ENCODE data around the gene CATSPER4.

CATSPER4 gene

DNA sequence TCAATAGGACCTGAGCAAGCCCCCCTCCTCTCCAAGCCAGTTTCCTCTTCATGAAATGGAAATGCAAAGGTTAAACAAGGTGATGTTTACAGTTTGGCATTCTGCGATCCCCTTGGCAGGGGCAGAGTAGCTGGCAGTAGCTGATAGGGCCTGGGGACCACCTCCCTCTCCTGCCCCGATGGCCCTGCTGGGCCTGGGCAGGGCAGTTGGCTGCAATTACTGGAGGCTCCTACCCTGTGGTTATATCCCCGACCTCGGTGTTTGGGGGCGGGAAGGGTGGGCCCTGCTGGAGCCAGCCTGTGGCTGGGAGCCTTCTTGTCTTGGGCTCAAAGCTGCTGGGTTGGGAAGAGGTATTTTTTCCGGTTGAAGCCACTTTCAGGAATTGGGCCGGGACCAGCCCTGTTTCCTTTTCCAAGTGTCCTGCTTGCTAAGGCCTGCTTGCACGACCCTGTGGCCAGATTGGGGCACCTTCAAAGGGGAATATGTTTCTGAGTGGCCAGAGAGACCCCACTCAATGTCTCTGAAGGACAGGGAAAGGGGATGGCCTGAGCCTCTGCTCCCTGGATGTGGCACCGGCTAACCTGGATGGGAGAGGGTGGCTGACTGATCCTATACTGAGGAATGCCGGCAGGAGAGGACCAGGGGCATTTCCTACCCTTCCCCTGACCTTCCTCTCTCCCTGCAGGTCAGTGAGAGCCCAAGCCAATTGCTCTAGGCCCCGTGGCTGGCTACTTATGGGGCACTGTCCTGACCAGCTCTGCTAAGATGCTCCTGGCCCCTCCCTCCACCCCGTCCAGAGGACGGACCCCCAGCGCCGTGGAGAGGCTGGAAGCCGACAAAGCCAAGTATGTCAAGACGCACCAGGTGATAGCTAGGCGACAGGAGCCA, 29.6 kb upstream of the CATSPER4 start:
- no peaks in the 10 kb centered on the region for H3K36me3 Mint-ChIP-seq (ENCODE audit: low read depth)
- no peak overlapping the region for H3K27ac Mint-ChIP-seq
- peaks cover 88% of the 10 kb centered on the region for H3K27me3 Mint-ChIP-seq
- intact Hi-C loops (cut with micrococcal nuclease), result loop anchor here (5.0 kb wide), 2 partner anchors 53 to 123 kb away; no protein-coding TSS in a partner anchor
- H3K9me3 Mint-ChIP-seq, result no peaks in the 10 kb centered on the region
- peak overlapping the region; percentile 62 for H3K4me3 Mint-ChIP-seq
- H3K4me1 Mint-ChIP-seq (ENCODE audit: low read depth), result peaks cover 35% of the 10 kb centered on the region

GRCh38 chr1:26161415-26162219, 28.8 kb upstream of the CATSPER4 start:
- intact Hi-C loops (cut with micrococcal nuclease), result loop anchor here (5.0 kb wide), 2 partner anchors 54 to 124 kb away; no protein-coding TSS in a partner anchor
- peaks cover 31% of the 10 kb centered on the region for H3K4me1 Mint-ChIP-seq (ENCODE audit: low read depth)
- no peak overlapping the region for H3K27ac Mint-ChIP-seq
- no peaks in the 10 kb centered on the region for H3K9me3 Mint-ChIP-seq
- H3K4me3 Mint-ChIP-seq, result peak overlapping the region; percentile 73
- no peaks in the 10 kb centered on the region for H3K36me3 Mint-ChIP-seq (ENCODE audit: low read depth)
- H3K27me3 Mint-ChIP-seq, result peaks cover 83% of the 10 kb centered on the region

DNA sequence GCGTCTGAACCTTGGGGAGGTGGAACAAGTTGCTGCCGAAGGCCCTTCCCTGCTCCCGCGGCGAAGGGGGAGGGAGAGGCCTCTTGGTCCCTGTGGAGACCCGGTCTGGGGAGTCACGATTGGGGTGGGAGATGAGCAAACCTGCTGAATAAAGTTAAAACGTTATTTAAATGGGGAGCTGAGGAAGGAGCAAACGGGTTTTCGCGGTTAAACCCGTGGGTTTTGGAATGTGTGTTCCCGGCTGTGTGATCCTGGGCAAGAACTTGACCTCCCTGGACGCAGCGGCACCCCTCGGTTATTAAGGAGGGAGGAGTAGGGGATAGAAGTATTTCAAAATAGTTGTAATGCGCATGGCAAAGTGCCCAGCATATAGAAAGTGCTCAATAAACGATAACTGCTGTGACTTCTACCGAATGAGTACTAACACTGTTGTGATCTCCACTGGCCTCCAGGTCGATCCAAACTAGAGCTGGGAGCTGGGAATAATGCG, 28.1 kb upstream of the CATSPER4 start:
- Mint-ChIP-seq H3K27me3 (peaks cover 82% of the 10 kb centered on the region), H3K4me3 (peak overlapping the region; percentile 73), H3K27ac (no peak overlapping the region), H3K36me3 (ENCODE audit: low read depth) (no peaks in the 10 kb centered on the region), H3K9me3 (no peaks in the 10 kb centered on the region), H3K4me1 (ENCODE audit: low read depth) (peaks cover 28% of the 10 kb centered on the region)
- intact Hi-C loops (cut with micrococcal nuclease), result loop anchor here (5.0 kb wide), 2 partner anchors 55 to 125 kb away; no protein-coding TSS in a partner anchor

DNA sequence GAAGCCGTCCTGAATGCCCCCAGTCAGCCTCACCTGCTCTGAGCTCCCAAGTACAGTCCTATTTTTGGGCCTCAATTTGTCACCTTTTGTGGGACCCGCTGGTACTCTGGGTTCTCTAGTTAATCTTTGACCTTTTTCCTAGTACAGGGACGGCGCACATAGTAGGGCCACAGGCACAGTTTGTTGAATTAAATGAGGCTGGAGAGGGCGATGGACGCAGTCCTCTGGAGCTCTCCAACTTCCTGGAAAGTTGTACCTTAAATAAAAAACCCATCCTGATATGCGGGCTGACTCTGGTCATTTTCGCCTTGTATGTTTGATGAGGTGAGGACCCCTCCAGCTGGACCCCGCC, 26.7 kb upstream of the CATSPER4 start:
- peaks cover 71% of the 10 kb centered on the region for H3K27me3 Mint-ChIP-seq
- H3K36me3 Mint-ChIP-seq (ENCODE audit: low read depth), result no peaks in the 10 kb centered on the region
- H3K9me3 Mint-ChIP-seq, result no peaks in the 10 kb centered on the region
- peaks cover 28% of the 10 kb centered on the region for H3K4me1 Mint-ChIP-seq (ENCODE audit: low read depth)
- peak overlapping the region; percentile 68 for H3K4me3 Mint-ChIP-seq
- intact Hi-C loops (cut with micrococcal nuclease), result loop anchor here (5.0 kb wide), 2 partner anchors 56 to 126 kb away; no protein-coding TSS in a partner anchor
- no peak overlapping the region for H3K27ac Mint-ChIP-seq

GRCh38 chr1:26164036-26164860, 26.2 kb upstream of the CATSPER4 start:
- Mint-ChIP-seq H3K27me3 (peaks cover 66% of the 10 kb centered on the region), H3K4me1 (ENCODE audit: low read depth) (peaks cover 28% of the 10 kb centered on the region), H3K4me3 (peak overlapping the region; percentile 68), H3K27ac (peak overlapping the region; percentile 42), H3K36me3 (ENCODE audit: low read depth) (no peaks in the 10 kb centered on the region), H3K9me3 (no peaks in the 10 kb centered on the region)
- intact Hi-C loops (cut with micrococcal nuclease), result loop anchor here (5.0 kb wide), 2 partner anchors 57 to 127 kb away; no protein-coding TSS in a partner anchor

DNA sequence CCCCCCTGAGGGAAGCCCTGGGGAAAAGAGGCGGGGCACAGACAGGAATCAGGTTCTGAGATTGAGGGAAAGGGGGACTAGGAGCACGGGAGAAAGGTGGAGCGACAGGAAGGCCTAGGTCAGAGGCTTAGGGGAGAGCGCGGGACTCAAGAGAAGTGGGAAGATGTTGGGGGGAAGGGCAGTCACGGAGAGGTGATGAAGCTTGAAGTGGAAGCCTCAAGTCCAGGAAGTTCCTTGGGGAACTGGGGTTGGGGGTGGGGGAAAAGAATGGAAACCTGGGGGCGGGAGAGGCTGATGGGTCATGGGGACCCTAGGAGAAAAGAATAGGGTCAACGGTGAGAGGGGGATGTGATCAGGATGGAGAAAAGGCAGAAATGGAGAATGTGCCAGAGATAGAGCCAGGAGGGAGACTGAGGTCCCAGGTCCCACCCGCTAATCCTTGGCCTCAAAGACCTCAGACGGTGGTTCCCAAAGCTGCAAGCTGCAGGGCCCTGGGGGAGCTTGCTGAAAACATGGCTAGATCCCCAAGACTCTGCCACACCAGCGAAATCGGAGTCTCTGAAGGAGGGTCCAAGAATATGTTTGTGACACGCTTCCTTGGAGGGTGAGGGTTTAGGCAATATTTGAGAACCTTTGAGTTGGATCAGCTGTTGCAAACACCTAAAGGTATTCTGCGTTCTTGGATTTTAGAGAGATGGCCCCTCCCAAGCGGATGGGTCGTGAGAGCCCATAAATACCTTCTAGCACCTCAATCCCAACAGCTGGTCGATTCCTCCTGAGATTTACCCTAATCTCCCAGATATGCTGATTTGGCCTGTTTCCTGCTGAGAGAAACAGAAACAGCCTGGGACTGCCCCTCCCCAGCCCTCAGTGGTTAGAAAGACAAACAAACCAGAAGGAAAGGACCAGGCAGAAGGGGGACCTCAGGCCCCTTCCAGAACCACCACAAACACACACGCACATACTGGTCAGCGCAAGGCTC, 25.2 kb upstream of the CATSPER4 start:
- intact Hi-C loops (cut with micrococcal nuclease), result loop anchor here (5.0 kb wide), 4 partner anchors 58 to 157 kb away; partner anchors contain the start of gene CEP85
- peaks cover 30% of the 10 kb centered on the region for H3K4me1 Mint-ChIP-seq (ENCODE audit: low read depth)
- H3K36me3 Mint-ChIP-seq (ENCODE audit: low read depth), result peaks cover 6% of the 10 kb centered on the region
- H3K4me3 Mint-ChIP-seq, result peak overlapping the region; percentile 68
- H3K27me3 Mint-ChIP-seq, result peaks cover 56% of the 10 kb centered on the region
- peak overlapping the region; percentile 42 for H3K27ac Mint-ChIP-seq
- H3K9me3 Mint-ChIP-seq, result no peaks in the 10 kb centered on the region

GRCh38 chr1:26166719-26167281, 23.6 kb upstream of the CATSPER4 start:
- H3K9me3 Mint-ChIP-seq, result no peaks in the 10 kb centered on the region
- peaks cover 38% of the 10 kb centered on the region for H3K4me1 Mint-ChIP-seq (ENCODE audit: low read depth)
- intact Hi-C loops (cut with micrococcal nuclease), result loop anchor here (5.0 kb wide), 2 partner anchors 66 to 156 kb away; partner anchors contain the start of gene CEP85
- peaks cover 42% of the 10 kb centered on the region for H3K27me3 Mint-ChIP-seq
- H3K36me3 Mint-ChIP-seq (ENCODE audit: low read depth), result peaks cover 13% of the 10 kb centered on the region
- no peak overlapping the region for H3K4me3 Mint-ChIP-seq
- no peak overlapping the region for H3K27ac Mint-ChIP-seq

- H3K36me3 Mint-ChIP-seq (ENCODE audit: low read depth), result peaks cover 13% of the 10 kb centered on the region
- H3K27ac Mint-ChIP-seq, result peak within 1 kb of the TSS; percentile 91
- peaks cover 31% of the 10 kb centered on the region for H3K4me1 Mint-ChIP-seq (ENCODE audit: low read depth)
- H3K27me3 Mint-ChIP-seq, result peaks cover 27% of the 10 kb centered on the region
- H3K4me3 Mint-ChIP-seq, result peak within 1 kb of the TSS; percentile 93
- intact Hi-C loops (cut with micrococcal nuclease), result loop anchor here (5.0 kb wide), 2 partner anchors 64 to 154 kb away; partner anchors contain the start of gene CEP85
- H3K9me3 Mint-ChIP-seq, result no peaks in the 10 kb centered on the region
Observed at GRCh38 chr1:26168410-26169197, 21.8 kb upstream of the CATSPER4 start, which contains the start of gene C1orf232. Gene C1orf232, minus strand, starts transcription at chr1:26168963. Its CDS starts 464 bp downstream, at chr1:26168499.

- H3K9me3 Mint-ChIP-seq, result no peaks in the 10 kb centered on the region
- peaks cover 23% of the 10 kb centered on the region for H3K27me3 Mint-ChIP-seq
- intact Hi-C loops (cut with micrococcal nuclease), result loop anchor here (5.0 kb wide), 2 partner anchors 63 to 153 kb away; partner anchors contain the start of gene CEP85
- H3K4me1 Mint-ChIP-seq (ENCODE audit: low read depth), result peaks cover 31% of the 10 kb centered on the region
- H3K36me3 Mint-ChIP-seq (ENCODE audit: low read depth), result peaks cover 13% of the 10 kb centered on the region
- H3K4me3 Mint-ChIP-seq, result no peak overlapping the region
- H3K27ac Mint-ChIP-seq, result no peak overlapping the region
Observed at GRCh38 chr1:26169198-26169554, 21.2 kb upstream of the CATSPER4 start.

DNA sequence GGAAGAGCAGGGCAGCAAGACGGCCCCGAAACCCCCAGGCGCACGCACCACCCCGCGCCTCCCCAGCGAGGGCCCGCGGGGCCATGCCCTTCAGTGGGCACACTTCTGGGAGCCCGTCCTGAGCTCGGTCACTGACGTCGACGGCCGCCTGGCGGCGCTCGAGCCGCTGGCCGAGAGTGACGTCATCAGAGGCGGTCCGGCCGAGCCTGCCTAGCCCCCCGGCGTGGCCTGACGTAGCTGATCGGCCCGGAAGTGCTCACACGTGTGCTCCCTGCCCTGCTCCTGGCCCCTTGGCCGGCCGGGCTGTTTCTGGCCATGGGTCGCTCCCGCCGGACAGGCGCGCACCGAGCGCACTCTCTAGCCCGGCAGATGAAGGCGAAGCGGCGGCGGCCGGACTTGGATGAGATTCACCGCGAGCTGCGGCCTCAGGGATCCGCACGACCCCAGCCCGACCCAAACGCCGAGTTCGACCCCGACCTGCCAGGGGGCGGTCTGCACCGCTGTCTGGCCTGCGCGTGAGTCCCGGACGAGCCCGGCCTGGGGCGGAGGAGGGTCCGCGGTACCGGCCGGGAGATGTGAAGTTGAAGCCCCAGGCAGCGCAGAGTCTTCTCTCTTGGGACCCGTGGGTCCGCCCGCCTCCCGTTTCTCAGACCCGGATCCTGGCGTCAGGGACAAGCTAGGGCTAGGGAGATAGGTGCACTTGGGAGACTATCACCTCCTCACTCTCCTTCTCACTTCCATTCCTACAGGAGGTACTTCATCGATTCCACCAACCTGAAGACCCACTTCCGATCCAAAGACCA, 20.5 kb upstream of the CATSPER4 start, which contains the start of gene ZNF593:
TSS of gene ZNF593 (plus strand) at position 240 of the 803 bp plus-strand sequence. CDS start at position 316, 76 bp downstream.
- intact Hi-C loops (cut with micrococcal nuclease), result loop anchor here (5.0 to 10.0 kb wide), 3 partner anchors 62 to 215 kb away; partner anchors contain the start of gene CEP85
- peak within 1 kb of the TSS; percentile 91 for H3K27ac Mint-ChIP-seq
- H3K4me1 Mint-ChIP-seq (ENCODE audit: low read depth), result peaks cover 25% of the 10 kb centered on the region
- H3K4me3 Mint-ChIP-seq, result peak within 1 kb of the TSS; percentile 93
- peaks cover 17% of the 10 kb centered on the region for H3K27me3 Mint-ChIP-seq
- peaks cover 13% of the 10 kb centered on the region for H3K36me3 Mint-ChIP-seq (ENCODE audit: low read depth)
- no peaks in the 10 kb centered on the region for H3K9me3 Mint-ChIP-seq
